ENCODE measurements around the gene RIC8B. TPM values are rescaled to one million over a fixed set of nuclear protein-coding genes. Genes with fewer than 3 reads are reported as not detected.

RIC8B gene
- polyA plus RNA-seq, 3 donors = 2.7 to 3.8 (median 2.7) TPM

- intact Hi-C loops (cut with micrococcal nuclease) = no loop called here
Observed at GRCh38 chr12:106907411-106907810, 132.9 kb downstream of the RIC8B start.

GRCh38 chr12:106907846-106908245 is 133.4 kb downstream of the RIC8B start:
- Mint-ChIP-seq H3K4me3 (peak overlapping the region in 1 of 2 donors; percentile 87), H3K4me1 (peaks cover 10% of the 10 kb centered on the region), H3K36me3 (peaks cover 0 to 15% of the 10 kb centered on the region in 2 donors), H3K27ac (no peak overlapping the region), H3K27me3 (ENCODE audit: low read depth in 3 of 3) (peaks cover 89 to 98% (median 95%) of the 10 kb centered on the region in 3 donors), H3K9me3 (peaks cover 6 to 39% (median 32%) of the 10 kb centered on the region in 7 donors)
- peak; percentile 1 for TF ChIP-seq CTCF (IDR thresholded peaks at IDR 0.05)
- no peaks in the 10 kb centered on the region for H3K36me3 ChIP-seq (replicated peaks in 1 of 2; ENCODE audit: control insufficient read depth in 1 of 2, insufficient read depth in 2 of 2, low read length in 2 of 2)
- H3K4me2 ChIP-seq (replicated peaks; ENCODE audit: extremely low read depth, low read length, poor library complexity, severe bottlenecking) = no peak overlapping the region
- no peak for DNase-seq
- H3K4me3 ChIP-seq (replicated peaks in 1 of 3; ENCODE audit: low read depth in 2 of 3, low read length in 3 of 3) = no peak overlapping the region
- peaks cover 94 to 99% of the 10 kb centered on the region in 2 donors for H3K27me3 ChIP-seq (ENCODE audit: control insufficient read depth in 2 of 2, insufficient read depth in 2 of 2, low read length in 2 of 2)
- H4K20me1 ChIP-seq (ENCODE audit: insufficient read depth, low read length) = peaks cover 56% of the 10 kb centered on the region
- H2AFZ ChIP-seq (ENCODE audit: insufficient read depth, low read depth, low read length, poor library complexity, severe bottlenecking) = no peak overlapping the region
- peaks cover 21 to 66% of the 10 kb centered on the region in 2 donors for H3K9me3 ChIP-seq (replicated peaks in 1 of 2; ENCODE audit: control insufficient read depth in 1 of 2, insufficient read depth in 1 of 2, low read length in 2 of 2)
- H3K9ac ChIP-seq (ENCODE audit: insufficient read depth, low read length, poor library complexity, severe bottlenecking) = no peak overlapping the region
- WGBS (ENCODE audit: insufficient coverage) = 75% methylated on average over 2 of the region's 4 CpGs
- no peaks in the 10 kb centered on the region for H3K79me2 ChIP-seq (ENCODE audit: insufficient read depth, low read length)
- peaks cover 0 to 5% of the 10 kb centered on the region in 2 donors for H3K4me1 ChIP-seq (ENCODE audit: control insufficient read depth in 1 of 2, insufficient read depth in 2 of 2, low read length in 2 of 2)
- H3K27ac ChIP-seq (ENCODE audit: low read depth in 1 of 2, low read length in 2 of 2) = no peak overlapping the region
- intact Hi-C loops (cut with micrococcal nuclease) = no loop called here

More at GRCh38 chr12:106907411-106907810, 132.9 kb downstream of the RIC8B start:
- Histone ChIP-seq H3K4me1 (ENCODE audit: control insufficient read depth in 1 of 2, insufficient read depth in 2 of 2, low read length in 2 of 2) (peaks cover 0 to 5% of the 10 kb centered on the region in 2 donors), H4K20me1 (ENCODE audit: insufficient read depth, low read length) (peaks cover 51% of the 10 kb centered on the region), H3K27me3 (ENCODE audit: control insufficient read depth in 2 of 2, insufficient read depth in 2 of 2, low read length in 2 of 2) (peaks cover 94 to 99% of the 10 kb centered on the region in 2 donors), H3K4me3 (replicated peaks in 1 of 3; ENCODE audit: low read depth in 2 of 3, low read length in 3 of 3) (no peak overlapping the region), H3K4me2 (replicated peaks; ENCODE audit: extremely low read depth, low read length, poor library complexity, severe bottlenecking) (no peak overlapping the region), H3K36me3 (replicated peaks in 1 of 2; ENCODE audit: control insufficient read depth in 1 of 2, insufficient read depth in 2 of 2, low read length in 2 of 2) (no peaks in the 10 kb centered on the region), H3K79me2 (ENCODE audit: insufficient read depth, low read length) (no peaks in the 10 kb centered on the region), H3K9me3 (replicated peaks in 1 of 2; ENCODE audit: control insufficient read depth in 1 of 2, insufficient read depth in 1 of 2, low read length in 2 of 2) (peaks cover 21 to 66% of the 10 kb centered on the region in 2 donors), H2AFZ (ENCODE audit: insufficient read depth, low read depth, low read length, poor library complexity, severe bottlenecking) (no peak overlapping the region), H3K9ac (ENCODE audit: insufficient read depth, low read length, poor library complexity, severe bottlenecking) (no peak overlapping the region), H3K27ac (ENCODE audit: low read depth in 1 of 2, low read length in 2 of 2) (no peak overlapping the region)
- H3K4me3 Mint-ChIP-seq = peak overlapping the region in 1 of 2 donors; percentile 87
- DNase-seq = no peak
- 3% methylated on average over 3 of the region's 5 CpGs for WGBS (ENCODE audit: insufficient coverage)
- peaks cover 89 to 98% (median 95%) of the 10 kb centered on the region in 3 donors for H3K27me3 Mint-ChIP-seq (ENCODE audit: low read depth in 3 of 3)
- H3K27ac Mint-ChIP-seq = no peak overlapping the region
- TF ChIP-seq CTCF (IDR thresholded peaks at IDR 0.05) = peak; percentile 20
- H3K9me3 Mint-ChIP-seq = peaks cover 6 to 40% (median 29%) of the 10 kb centered on the region in 7 donors
- H3K36me3 Mint-ChIP-seq = peaks cover 0 to 19% of the 10 kb centered on the region in 2 donors
- peaks cover 10% of the 10 kb centered on the region for H3K4me1 Mint-ChIP-seq

Measured in CD14-positive monocyte (primary cell).